Activated CD4-positive, alpha-beta T cell treated with anti-CD3 and anti-CD28 coated beads for 4 hours (primary cell): Measurements from ENCODE around the gene FAM118A.
"Not testable (repeated sequence)": the region's sequence is repeated elsewhere in the genome, so short reads cannot be mapped to it uniquely, and the experiment has no call there.

ENCODE experiments used
- DNase-seq, 2 donors: peaks; one replicate each; pipeline ENCODE4 v3.0.0-alpha.2; 2020

FAM118A gene

DNA sequence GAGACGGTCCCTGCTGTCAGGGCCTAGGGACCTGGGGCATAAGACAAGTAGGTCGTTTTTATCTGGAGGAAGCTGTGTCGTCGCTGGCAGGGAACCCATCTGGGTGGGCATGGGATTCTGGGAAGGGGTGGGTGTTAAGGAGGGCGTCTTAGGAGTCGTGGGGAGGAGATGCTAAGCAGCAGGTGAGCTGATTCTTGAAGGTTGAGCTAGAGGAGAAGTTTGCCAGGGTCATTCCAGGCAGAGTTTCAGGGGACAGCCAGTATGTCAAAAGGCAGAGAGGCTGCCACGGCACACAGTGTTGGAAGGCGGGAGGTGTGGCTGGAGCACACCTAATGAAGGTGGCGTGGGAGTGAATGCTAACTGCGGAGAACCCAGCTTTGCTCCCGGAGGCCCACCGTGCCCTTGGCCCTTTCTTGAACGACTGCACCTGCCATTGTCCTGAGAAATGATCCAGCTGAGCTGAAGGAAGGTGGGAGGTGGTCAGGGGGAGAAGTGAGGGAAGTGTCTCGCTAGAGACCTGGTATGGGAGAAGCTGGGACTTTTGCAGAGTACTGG, 1.3 kb downstream of the FAM118A start:
- DNase-seq, result no peak

GRCh38 chr22:45312415-45312814, 2.7 kb downstream of the FAM118A start:
- DNase-seq, result no peak

DNA sequence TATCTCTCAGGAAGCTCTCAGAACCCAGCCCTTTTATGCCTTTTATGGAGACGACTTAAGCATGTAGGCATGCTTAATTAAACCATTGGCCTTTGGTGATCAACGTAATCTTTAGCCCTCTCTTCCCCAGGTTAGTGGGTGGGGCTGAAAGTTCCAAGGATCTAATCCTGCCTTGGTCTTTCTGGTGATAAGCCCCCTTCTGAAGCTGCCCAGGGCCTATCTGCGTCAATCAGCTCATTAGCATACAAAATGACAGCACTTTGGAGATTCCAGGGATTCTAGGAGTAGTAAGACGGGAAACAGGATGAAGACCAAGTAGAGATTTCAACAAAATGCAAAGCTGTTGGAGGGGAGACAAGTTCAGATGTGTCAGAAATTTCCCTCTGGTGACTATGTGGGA, 3.1 kb downstream of the FAM118A start:
- DNase-seq, result no peak

DNA sequence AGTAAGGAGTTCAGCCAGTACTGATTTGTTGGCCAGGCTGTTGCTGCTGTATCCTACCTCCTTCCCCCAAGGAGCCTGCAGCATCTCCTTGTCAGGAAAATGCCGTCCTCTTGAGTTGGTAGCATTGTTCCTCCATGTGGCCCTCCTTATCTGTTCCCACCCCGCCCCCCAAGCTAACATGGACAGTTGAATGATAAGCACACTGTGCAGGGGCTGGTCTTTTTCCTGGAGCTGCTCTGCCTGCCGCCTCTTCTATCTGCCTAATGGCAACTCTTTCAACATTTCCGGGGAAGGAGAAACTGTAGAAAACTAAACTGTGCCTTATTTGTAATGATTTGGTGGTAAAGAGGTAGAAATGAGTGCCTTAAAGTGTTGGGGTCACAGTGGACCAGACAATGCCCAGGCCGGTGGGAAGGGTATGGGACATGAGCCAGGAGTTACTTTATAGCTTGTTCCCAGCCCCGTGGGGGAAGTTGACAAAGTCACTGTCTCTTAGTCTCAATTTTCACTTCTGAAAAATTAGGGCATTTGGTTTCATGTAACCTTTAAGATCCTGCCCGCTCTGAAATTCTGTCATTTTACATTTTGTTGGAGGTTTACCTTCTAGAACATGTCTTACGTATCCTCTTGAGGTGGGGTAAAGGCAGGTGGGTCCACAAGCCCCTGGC, 4.5 kb downstream of the FAM118A start:
- no peak for DNase-seq

- DNase-seq, result no peak
These were observed 5.1 kb downstream of the FAM118A start for GRCh38 chr22:45314786-45315185.

DNA sequence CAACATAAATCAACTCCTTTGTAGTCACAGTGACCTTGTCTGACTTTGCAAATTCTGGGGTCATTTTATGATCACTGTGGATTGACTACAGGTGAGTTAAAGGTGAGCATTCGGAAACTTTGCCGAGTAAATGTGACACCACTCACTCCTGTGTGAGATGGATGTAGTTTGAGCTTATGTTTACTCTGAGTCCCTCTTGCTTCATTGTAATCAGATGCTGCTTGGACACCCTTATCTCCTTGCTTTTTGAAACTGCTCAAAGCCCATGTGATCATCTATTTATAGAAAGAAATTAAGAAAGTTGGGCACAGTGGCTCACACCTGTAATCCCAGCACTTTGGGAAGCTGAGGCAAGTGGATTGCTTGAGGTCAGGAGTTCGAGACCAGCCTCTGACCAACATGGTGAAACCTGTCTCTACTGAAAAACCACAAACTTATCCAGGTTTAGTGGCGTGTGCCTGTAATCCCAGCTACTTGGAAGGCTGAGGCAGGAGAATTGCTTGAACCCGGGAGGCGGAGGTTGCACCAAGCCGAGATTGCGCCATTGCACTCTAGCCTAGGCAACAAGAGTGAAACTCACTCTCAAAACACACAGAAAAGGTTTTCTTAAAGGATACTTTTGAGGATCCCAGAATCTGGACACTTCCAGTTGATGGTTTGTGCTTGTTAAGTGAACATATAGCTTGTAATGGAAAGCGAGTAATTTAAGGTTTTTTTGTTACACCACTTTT, 7.2 kb downstream of the FAM118A start:
- no peak for DNase-seq

DNA sequence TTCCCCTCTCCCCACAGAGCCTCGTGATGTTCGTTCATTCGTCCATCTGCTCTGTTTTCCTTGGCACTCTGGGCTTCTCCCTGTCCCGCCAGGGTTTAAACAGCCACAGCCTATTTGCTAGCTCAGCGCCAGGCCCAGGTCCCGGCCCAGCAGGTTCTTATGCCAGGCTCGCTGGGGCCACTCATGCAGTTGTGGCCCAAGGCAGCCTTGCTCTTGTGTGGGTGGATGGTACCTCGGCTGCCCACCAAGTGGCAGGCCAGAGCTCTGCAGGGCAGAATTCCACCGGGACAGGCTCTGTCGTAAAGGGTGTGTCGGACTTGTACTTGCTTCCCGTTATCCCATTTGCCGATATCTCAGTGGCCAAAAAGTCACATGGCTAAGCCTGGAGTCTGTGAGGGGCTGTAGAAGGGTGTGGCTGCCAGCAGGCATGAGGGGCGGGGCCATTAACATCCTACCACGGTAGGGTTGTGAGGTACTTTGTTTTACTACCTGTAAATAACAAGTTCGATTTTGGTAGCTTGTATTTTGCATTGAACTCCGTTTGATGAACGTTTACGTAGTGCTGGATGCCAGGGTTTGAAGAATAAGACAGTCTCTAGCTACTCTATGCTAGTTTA, 7.9 kb downstream of the FAM118A start:
- peak in 1 of 2 donors; percentile 28 for DNase-seq

DNA sequence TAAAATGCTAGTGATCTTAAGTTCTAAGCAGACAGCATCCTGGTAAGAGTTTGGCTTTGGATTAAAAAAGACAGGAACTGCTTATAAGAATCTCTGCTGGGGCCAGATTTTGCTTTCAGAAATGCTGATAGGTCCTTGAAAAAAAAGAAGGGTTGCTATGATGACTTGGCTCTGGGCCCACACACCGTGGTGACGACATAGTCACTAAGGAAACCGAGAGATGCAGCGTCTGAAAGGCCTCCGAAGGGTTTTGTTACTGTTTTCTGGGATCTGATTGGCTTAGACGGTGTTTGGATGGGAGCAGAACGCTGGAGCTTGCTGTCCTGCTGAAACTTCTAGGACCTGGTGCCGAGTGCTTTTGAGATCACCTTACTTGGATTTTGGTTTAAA, 8.4 kb downstream of the FAM118A start:
- peak; percentile 86 to 87 for DNase-seq

DNA sequence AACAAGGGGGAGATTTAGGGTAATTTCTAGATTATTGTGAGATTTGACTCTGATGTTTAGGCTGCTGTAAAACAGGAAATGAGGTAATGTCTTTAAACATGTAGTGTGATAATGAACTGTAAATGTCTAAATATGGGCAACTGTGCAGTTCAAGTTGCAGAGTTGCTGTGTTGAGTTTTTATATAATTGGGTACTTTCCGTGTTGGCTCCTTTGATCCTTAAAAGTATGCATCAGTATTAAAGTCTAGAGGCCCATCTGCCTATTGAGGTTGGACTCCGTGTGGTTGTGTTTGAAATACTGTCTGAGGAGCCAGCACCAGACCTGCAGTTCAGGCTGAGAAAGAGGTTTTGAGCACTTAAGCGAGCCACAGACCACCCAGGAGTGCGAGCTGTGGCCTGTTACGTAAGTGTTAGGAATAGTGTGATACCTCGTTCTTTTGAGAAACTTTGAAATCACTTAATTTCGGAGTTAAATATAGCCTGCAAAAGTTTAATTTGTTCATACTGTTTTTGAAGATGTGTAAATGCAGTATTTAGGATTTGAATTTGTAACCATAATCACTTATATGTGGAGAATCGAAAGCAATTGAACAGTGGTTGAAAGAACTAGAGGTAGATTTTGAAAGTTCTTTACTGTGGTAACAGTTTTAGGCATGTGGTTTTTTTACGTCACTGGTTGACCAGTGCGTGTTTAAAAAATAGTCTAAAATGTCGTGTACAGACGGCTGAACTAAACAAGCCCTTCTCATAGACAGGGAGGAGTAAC, 9.0 kb downstream of the FAM118A start:
- peak; percentile 31 to 43 for DNase-seq

- no peak for DNase-seq
These were observed 9.6 kb downstream of the FAM118A start for GRCh38 chr22:45319324-45319685.

DNA sequence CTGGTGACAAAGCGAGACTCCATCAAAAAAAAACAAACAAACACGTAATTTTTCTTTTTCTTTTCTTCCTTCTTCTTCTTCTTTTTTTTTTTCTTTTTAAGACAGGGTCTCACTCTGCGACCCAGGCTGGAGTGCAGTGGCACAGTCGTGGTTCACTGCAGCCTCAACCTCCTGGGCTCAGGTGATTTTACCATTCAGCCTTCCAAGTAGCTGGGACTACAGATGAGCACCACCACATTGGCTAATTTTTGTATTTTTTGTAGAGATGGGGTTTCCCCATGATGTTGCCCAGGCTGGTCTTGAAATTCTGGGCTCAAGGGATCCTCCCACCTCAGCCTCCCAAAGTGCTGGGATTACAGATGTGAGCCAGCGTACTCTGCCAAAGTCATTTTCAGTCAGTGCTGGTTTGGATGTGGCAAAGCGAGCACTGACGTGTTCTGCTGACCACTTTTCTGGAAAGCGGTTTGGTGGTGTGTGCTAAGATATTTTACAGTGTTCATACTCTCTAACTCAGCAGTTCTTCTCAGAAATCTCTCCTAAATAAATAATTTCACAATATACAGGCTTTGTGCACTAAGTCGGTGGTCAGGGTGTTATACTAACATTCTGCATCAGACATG, 10.7 kb downstream of the FAM118A start:
- no peak for DNase-seq

DNA sequence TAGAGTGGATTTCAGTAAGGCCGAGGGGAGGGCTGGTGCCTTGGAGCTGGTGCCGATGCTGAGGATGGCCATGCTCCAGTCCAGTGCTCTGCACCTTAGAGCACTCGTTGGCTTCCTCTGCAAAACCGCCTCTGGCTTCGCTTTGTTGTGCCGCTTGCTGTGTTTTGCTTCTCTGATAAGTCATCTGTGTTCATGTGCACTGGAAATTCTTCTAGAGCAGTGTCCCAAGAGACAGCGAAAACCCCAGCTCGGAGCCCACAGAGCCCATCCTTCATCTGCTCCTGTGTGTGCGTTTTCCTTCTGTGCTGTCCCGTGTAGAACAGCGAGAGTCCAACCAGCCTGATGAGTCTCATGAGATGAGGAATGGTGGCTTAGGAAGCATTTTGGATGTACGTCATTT, 12.1 kb downstream of the FAM118A start:
- DNase-seq, result no peak

GRCh38 chr22:45322873-45323525, 13.3 kb downstream of the FAM118A start:
- no peak for DNase-seq

DNA sequence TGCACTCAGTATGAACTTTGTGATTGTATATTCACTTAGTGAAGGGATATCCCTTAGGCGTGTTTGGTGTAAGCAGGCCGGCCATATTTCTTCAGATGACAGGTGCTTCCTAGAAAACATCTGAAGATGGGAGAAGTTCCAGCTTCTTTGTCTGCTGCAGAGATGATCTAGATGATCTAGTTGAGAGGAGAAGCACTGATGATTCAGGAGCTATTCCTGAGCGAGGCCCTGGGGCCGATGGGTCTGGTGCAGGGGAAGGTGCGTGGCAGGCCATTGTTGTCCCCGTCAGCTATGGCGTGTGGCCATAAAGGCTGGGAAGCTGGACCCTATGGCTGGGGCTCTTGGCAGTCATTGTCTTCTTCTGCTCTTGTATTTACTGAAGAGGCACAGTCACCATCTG, 14.0 kb downstream of the FAM118A start:
- no peak for DNase-seq

- no peak for DNase-seq
These were observed 14.6 kb downstream of the FAM118A start for GRCh38 chr22:45324311-45324711.

- not testable (repeated sequence) for DNase-seq
These were observed 18.5 kb downstream of the FAM118A start for GRCh38 chr22:45328261-45328660.

DNA sequence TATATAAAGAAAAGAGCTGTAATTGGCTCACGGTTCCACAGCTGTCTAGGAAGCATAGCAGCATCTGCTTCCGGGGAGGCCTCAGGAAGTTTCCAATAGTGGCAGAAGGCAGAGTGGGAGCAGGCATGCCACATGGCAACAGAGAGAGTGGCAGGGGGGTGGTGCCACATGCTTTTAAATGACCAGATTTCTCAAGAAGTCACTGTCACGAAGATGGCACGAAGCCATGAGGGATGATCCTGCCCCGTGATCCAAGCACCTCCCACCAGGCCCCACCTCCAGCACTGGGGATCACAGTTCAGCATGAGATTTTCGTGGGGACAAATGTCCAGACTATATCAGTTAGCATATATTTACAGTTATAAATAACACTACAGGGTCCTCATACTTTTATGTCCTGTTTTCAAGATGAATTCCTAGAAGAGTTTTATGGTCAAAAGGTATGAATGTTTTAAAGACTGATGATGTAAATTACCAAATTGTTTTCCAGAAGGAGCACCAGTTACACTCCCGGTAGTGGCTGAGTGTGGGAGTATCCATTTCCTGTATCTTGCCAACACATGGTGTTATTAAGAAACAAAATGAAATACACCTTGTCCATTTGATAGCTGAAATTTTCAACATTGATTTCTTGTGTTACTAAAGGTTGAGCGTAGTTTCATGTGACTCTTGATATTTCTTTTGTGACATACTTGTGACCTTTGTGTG, 19.2 kb downstream of the FAM118A start:
- DNase-seq, result no peak

DNA sequence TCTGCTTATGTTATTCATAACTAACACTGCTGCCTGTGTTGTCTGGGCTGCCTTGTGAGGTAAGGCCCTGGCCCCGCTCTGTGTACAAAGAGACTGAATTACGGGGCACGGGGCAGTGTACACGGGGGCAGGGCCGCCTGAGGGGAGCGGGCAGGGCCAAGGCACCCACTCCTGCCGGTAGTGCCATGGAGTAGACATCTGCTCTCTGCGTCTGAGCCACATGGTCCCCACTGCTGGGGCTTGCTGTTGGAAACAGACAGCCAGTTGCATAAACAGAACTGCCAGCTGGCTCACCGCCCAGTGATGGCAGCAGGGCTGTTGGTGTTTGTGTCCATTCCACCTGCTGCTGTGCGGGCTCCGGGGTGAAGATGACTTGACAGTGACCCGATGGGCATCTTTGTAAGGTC, 19.8 kb downstream of the FAM118A start:
- no peak for DNase-seq

DNA sequence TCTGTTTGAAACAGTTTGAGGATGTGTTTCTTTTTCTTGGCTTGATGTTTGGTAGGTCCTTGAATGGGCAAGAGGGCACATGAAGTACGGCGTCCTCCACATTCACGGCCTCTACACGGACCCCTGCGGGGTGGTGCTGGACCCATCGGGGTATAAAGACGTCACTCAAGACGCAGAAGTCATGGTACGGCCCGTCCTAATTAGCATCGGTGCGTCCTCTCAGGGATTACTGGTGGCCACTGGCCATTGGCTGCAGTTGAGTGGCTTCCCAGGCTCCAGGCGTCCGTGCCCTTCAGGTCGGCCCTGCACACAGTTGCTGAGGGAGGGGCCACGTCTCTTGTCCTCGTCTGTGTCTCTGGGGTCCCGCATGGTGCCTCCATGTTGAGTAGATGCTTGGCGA, 20.8 kb downstream of the FAM118A start:
- DNase-seq, result no peak

DNA sequence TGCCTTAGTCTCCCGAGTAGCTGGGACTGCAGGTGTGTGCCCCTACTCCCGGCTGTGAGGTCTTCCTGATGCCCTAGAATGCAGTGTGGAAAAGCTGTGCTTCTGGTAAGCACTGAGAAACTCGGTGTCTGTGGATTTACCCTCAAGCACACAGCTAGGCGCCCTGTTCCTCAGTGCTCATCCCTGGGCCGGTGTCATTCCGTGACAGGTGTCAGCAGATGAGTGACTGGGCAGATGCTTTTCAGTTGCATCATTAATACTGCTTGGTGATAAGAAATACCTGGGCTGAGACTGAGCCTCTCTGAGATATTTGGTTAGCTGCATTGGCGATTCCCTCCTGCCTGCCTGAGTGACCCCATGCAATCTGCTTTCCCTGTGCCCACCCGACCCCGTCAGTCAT, 21.8 kb downstream of the FAM118A start:
- no peak for DNase-seq

- DNase-seq, result no peak
These were observed 22.3 kb downstream of the FAM118A start for GRCh38 chr22:45332001-45332400.

DNA sequence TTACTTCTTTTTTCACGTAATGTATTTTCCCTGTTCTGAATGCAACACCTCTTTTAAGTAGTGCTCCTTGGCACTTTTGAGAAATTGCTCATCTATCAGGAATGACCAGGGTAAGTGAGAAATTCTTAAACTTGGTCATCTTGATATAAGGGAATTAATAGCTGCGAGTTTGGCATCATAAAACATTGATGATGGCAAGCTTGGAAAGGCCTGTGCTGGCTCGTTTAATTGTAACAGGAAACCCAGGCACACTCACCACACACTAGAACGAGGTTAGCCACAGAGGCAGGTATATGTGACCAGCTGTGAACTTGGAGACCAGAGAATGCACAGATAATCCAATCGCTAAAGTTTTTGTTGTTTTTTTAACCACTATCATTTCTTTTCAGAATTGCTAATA, 24.3 kb downstream of the FAM118A start:
- no peak for DNase-seq
